ENCODE data around the gene TTC24. TPM values are rescaled to one million over a fixed set of nuclear protein-coding genes. Genes with fewer than 3 reads are reported as not detected.

Gene TTC24
- total RNA-seq, 1 donor from 2014 or later = not detected

GRCh38 chr1:156537027-156537426 lies 42.5 kb upstream of the TTC24 start:
- Histone ChIP-seq H3K36me3 (ENCODE audit: control insufficient read depth, insufficient read depth, low read length) (peaks cover 1% of the 10 kb centered on the region), H3K27me3 (ENCODE audit: control insufficient read depth, insufficient read depth, low read length) (no peaks in the 10 kb centered on the region), H3K4me3 (ENCODE audit: low read depth, low read length) (no peak overlapping the region)
- no peak for TF ChIP-seq CTCF (IDR thresholded peaks at IDR 0.05; ENCODE audit: insufficient read depth, low read length, poor library complexity, severe bottlenecking)
- no peak for DNase-seq (ENCODE audit: low read depth)

- no peak for DNase-seq (ENCODE audit: low read depth)
- Histone ChIP-seq H3K4me3 (ENCODE audit: low read depth, low read length) (no peak overlapping the region), H3K27me3 (ENCODE audit: control insufficient read depth, insufficient read depth, low read length) (no peaks in the 10 kb centered on the region), H3K36me3 (ENCODE audit: control insufficient read depth, insufficient read depth, low read length) (peaks cover 1% of the 10 kb centered on the region)
- TF ChIP-seq CTCF (IDR thresholded peaks at IDR 0.05; ENCODE audit: insufficient read depth, low read length, poor library complexity, severe bottlenecking) = no peak
Observed at GRCh38 chr1:156538711-156539440, 40.6 kb upstream of the TTC24 start.

- no peak overlapping the region for H3K4me3 ChIP-seq (ENCODE audit: low read depth, low read length)
- DNase-seq (ENCODE audit: low read depth) = no peak
- TF ChIP-seq CTCF (IDR thresholded peaks at IDR 0.05; ENCODE audit: insufficient read depth, low read length, poor library complexity, severe bottlenecking) = no peak
- H3K27me3 ChIP-seq (ENCODE audit: control insufficient read depth, insufficient read depth, low read length) = no peaks in the 10 kb centered on the region
- H3K36me3 ChIP-seq (ENCODE audit: control insufficient read depth, insufficient read depth, low read length) = no peaks in the 10 kb centered on the region
Observed at GRCh38 chr1:156539818-156540355, 39.6 kb upstream of the TTC24 start.

GRCh38 chr1:156540955-156541354 lies 38.6 kb upstream of the TTC24 start:
- Histone ChIP-seq H3K27me3 (ENCODE audit: control insufficient read depth, insufficient read depth, low read length) (no peaks in the 10 kb centered on the region), H3K4me3 (ENCODE audit: low read depth, low read length) (no peak overlapping the region), H3K36me3 (ENCODE audit: control insufficient read depth, insufficient read depth, low read length) (no peaks in the 10 kb centered on the region)
- no peak for TF ChIP-seq CTCF (IDR thresholded peaks at IDR 0.05; ENCODE audit: insufficient read depth, low read length, poor library complexity, severe bottlenecking)
- no peak for DNase-seq (ENCODE audit: low read depth)

- H3K4me3 ChIP-seq (ENCODE audit: low read depth, low read length) = no peak overlapping the region
- DNase-seq (ENCODE audit: low read depth) = no peak
- no peaks in the 10 kb centered on the region for H3K36me3 ChIP-seq (ENCODE audit: control insufficient read depth, insufficient read depth, low read length)
- H3K27me3 ChIP-seq (ENCODE audit: control insufficient read depth, insufficient read depth, low read length) = no peaks in the 10 kb centered on the region
- no peak for TF ChIP-seq CTCF (IDR thresholded peaks at IDR 0.05; ENCODE audit: insufficient read depth, low read length, poor library complexity, severe bottlenecking)
Observed at GRCh38 chr1:156543066-156543465, 36.5 kb upstream of the TTC24 start.
